Activated CD8-positive, alpha-beta T cell treated with anti-CD3 and anti-CD28 coated beads for 36 hours (primary cell): Measurements from ENCODE around the gene ZNF391. TPM values are rescaled to one million over a fixed set of nuclear protein-coding genes. Genes with fewer than 3 reads are reported as not detected.
"Not testable (repeated sequence)": the region's sequence is repeated elsewhere in the genome, so short reads cannot be mapped to it uniquely, and the experiment has no call there.

ENCODE experiments used
- ATAC-seq: fragments of 200-7000 bp; cut with Tn5 transposase; one replicate; pipeline ENCODE4 v1.10.0; 2021; ENCODE audit warnings: mild to moderate bottlenecking, moderate library complexity
- CTCF ChIA-PET: fragments of 350-600 bp; sonication (Branson Sonifier 250); formaldehyde crosslinking; loops from one replicate; lab custom pipeline; 2021; ENCODE audit warnings: antibody characterized with exemption; lab: Charles Lee
- POLR2A ChIA-PET: fragments of 350-600 bp; sonication (Branson Sonifier 250); formaldehyde crosslinking; loops from one replicate; lab custom pipeline; 2021; ENCODE audit warnings: antibody characterized with exemption; lab: Charles Lee
- DNase-seq: peaks from one replicate; pipeline ENCODE4 v3.0.0-alpha.2; 2020
- H3K27ac Mint-ChIP-seq: one replicate; pipeline ENCODE4 v1.8.0; 2021; ENCODE audit warnings: mild to moderate bottlenecking, mixed read lengths
- H3K27me3 Mint-ChIP-seq: one replicate; pipeline ENCODE4 v1.8.0; 2021; ENCODE audit warnings: mixed read lengths
- H3K36me3 Mint-ChIP-seq: one replicate; pipeline ENCODE4 v1.8.0; 2021; ENCODE audit warnings: low read depth, mixed read lengths
- H3K4me1 Mint-ChIP-seq: one replicate; pipeline ENCODE4 v1.8.0; 2021; ENCODE audit warnings: low read depth, mixed read lengths
- H3K4me3 Mint-ChIP-seq: one replicate; pipeline ENCODE4 v1.8.0; 2021; ENCODE audit warnings: mild to moderate bottlenecking, moderate library complexity, mixed read lengths
- H3K9me3 Mint-ChIP-seq: one replicate; pipeline ENCODE4 v1.8.0; 2021; ENCODE audit warnings: mixed read lengths
- CTCF ChIP-seq: fragments of 200-600 bp; IDR thresholded peaks from one replicate; pipeline ENCODE4 v1.8.0; 2022; ENCODE audit warnings: antibody characterized with exemption, mild to moderate bottlenecking
- intact Hi-C: fragments of 100-400 bp; cut with micrococcal nuclease; formaldehyde crosslinking; loops from one replicate; pipeline ENCODE4 v1.10.0; 2022
- total RNA-seq, 2 experiments: library from RNA; stranded (reverse); gene quantifications; one replicate each; pipeline ENCODE4 v1.2.3, GENCODE V29; 2021

ZNF391 gene
- total RNA-seq, 2 experiments from 2014 or later, result 2.8 to 4.5 TPM

GRCh38 chr6:27422651-27423332 lies 34.2 kb downstream of the ZNF391 start:
- no peaks in the 10 kb centered on the region for H3K9me3 Mint-ChIP-seq
- no peaks in the 10 kb centered on the region for H3K4me1 Mint-ChIP-seq
- no peak overlapping the region for H3K4me3 Mint-ChIP-seq
- DNase-seq (no peak), ATAC-seq (no peak)
- ChIA-PET CTCF (no interaction called here), POLR2A (interaction anchor here (0.7 kb wide), 1 partner anchor 791 kb away, joined by 3 read pairs; no protein-coding TSS in a partner anchor)
- no peaks in the 10 kb centered on the region for H3K36me3 Mint-ChIP-seq
- H3K27ac Mint-ChIP-seq, result no peak overlapping the region
- H3K27me3 Mint-ChIP-seq, result peaks cover 21% of the 10 kb centered on the region
- intact Hi-C loops, result no loop called here
- no peak for TF ChIP-seq CTCF

- CTCF ChIA-PET, intact Hi-C loops, H3K36me3 Mint-ChIP-seq, ATAC-seq, H3K27ac Mint-ChIP-seq, H3K4me3 Mint-ChIP-seq, H3K4me1 Mint-ChIP-seq, POLR2A ChIA-PET, DNase-seq, H3K9me3 Mint-ChIP-seq: not testable (repeated sequence)
- H3K27me3 Mint-ChIP-seq, result peaks cover 18% of the 10 kb centered on the region
These were observed 36.3 kb downstream of the ZNF391 start for GRCh38 chr6:27424851-27425250.

GRCh38 chr6:27426045-27426620 lies 37.6 kb downstream of the ZNF391 start:
- peaks cover 2% of the 10 kb centered on the region for H3K9me3 Mint-ChIP-seq
- ChIA-PET CTCF (no interaction called here), POLR2A (no interaction called here)
- ATAC-seq, result no peak
- no peaks in the 10 kb centered on the region for H3K36me3 Mint-ChIP-seq
- intact Hi-C loops, result no loop called here
- no peaks in the 10 kb centered on the region for H3K4me1 Mint-ChIP-seq
- TF ChIP-seq CTCF, result no peak
- H3K4me3 Mint-ChIP-seq, result no peak overlapping the region
- DNase-seq, result no peak
- H3K27ac Mint-ChIP-seq, result no peak overlapping the region
- H3K27me3 Mint-ChIP-seq, result peaks cover 14% of the 10 kb centered on the region

GRCh38 chr6:27428502-27428901 lies 39.9 kb downstream of the ZNF391 start:
- H3K27ac Mint-ChIP-seq, result no peak overlapping the region
- H3K9me3 Mint-ChIP-seq, result peaks cover 2% of the 10 kb centered on the region
- peaks cover 10% of the 10 kb centered on the region for H3K27me3 Mint-ChIP-seq
- ChIA-PET POLR2A (interaction anchor here (0.6 kb wide), 1 partner anchor 1121 kb away, joined by 3 read pairs; no protein-coding TSS in a partner anchor), CTCF (no interaction called here)
- DNase-seq (peak; percentile 4), ATAC-seq (no peak)
- TF ChIP-seq CTCF, result no peak
- no peaks in the 10 kb centered on the region for H3K36me3 Mint-ChIP-seq
- intact Hi-C loops, result no loop called here
- no peak overlapping the region for H3K4me3 Mint-ChIP-seq
- H3K4me1 Mint-ChIP-seq, result no peaks in the 10 kb centered on the region

GRCh38 chr6:27428966-27429365 lies 40.4 kb downstream of the ZNF391 start:
- ChIA-PET POLR2A (interaction anchor here (0.6 kb wide), 1 partner anchor 1120 kb away, joined by 3 read pairs; no protein-coding TSS in a partner anchor), CTCF (no interaction called here)
- intact Hi-C loops, result no loop called here
- Mint-ChIP-seq H3K9me3 (peaks cover 2% of the 10 kb centered on the region), H3K4me1 (no peaks in the 10 kb centered on the region), H3K36me3 (no peaks in the 10 kb centered on the region), H3K4me3 (no peak overlapping the region), H3K27ac (no peak overlapping the region), H3K27me3 (peaks cover 12% of the 10 kb centered on the region)
- TF ChIP-seq CTCF, result no peak
- ATAC-seq, result no peak
- DNase-seq, result no peak
